M059J (cell line): ENCODE results near the gene DLGAP3. TPM values are rescaled to one million over a fixed set of nuclear protein-coding genes. Genes with fewer than 3 reads are reported as not detected.
A peak's percentile ranks its signal among the peaks of the same experiment; 100 is the strongest.
"Not testable (repeated sequence)": the region's sequence is repeated elsewhere in the genome, so short reads cannot be mapped to it uniquely, and the experiment has no call there.

Experiments used
- DNase-seq: peaks from one replicate; pipeline ENCODE4 v3.0.0-alpha.2; 2012; ENCODE audit warnings: low read depth
- total RNA-seq: library from RNA; depleted of rRNA; stranded (reverse); fragments of >200 nt; shearing (Covaris generic); gene quantifications from 2 replicates; pipeline ENCODE4 v1.2.3, GENCODE V29; 2014; rRNA removed

DLGAP3 gene
- 0.05 TPM in 1 of 2 replicates, not detected in the other for total RNA-seq

- DNase-seq, result peak; percentile 9
Measured at GRCh38 chr1:34929497-34929852, at the start of gene DLGAP3. Gene DLGAP3, minus strand, starts transcription at chr1:34929650. Its CDS starts 24,267 bp downstream, at chr1:34905383.

DNA sequence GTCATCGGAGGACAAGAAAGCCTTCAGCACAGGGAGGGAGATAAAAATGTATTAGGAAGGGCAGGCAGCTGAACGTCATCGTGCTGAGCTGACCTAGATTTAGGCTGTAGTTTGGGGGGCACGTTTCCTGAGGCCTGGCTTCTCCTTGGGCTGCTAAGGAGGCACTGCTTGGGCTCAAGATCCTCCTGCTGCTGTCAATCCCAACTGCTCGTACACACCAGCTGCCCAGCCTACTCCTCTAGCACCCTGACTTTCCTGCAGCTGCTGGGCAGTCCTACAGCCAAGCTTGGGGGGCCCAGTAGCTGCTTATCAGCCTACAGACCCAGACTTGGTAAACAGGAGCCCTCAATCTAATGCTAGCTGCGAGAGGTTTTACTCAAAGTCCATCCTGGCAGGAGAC lies 49.5 kb upstream of the DLGAP3 start:
- DNase-seq, result no peak

DNA sequence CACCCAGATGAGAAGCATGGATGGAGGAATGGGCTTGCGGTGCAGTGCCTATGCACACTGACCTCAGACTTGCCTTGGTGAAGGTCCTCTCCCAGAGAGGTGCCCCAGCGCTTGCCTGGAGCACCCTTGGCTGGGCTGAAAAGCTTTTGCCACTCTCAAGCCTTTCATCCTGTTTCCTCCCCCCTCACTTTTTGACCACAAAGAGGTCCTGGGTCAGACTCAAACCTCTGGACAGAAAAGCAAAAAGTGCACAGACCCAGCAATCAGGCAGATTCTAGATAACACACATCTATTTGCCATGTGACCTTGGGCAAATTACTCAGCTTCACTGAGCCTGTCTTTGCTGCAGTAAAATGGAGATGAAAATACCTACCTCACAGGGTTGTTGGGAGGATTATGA lies 48.4 kb upstream of the DLGAP3 start:
- peak; percentile 73 for DNase-seq

DNA sequence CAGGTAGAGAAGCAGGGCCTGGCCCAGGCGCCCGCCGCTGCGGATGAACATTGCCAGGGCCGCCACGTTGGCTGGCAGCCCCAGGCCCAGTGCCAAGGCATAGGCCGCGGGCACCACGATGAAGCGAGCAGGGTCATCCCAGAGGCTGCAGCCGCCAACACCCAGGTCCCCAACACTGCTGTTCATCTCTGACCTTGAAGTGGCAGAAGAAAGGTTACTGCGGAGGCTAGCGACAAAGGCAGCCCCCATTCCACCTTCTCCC lies 47.7 kb upstream of the DLGAP3 start:
- no peak for DNase-seq

DNA sequence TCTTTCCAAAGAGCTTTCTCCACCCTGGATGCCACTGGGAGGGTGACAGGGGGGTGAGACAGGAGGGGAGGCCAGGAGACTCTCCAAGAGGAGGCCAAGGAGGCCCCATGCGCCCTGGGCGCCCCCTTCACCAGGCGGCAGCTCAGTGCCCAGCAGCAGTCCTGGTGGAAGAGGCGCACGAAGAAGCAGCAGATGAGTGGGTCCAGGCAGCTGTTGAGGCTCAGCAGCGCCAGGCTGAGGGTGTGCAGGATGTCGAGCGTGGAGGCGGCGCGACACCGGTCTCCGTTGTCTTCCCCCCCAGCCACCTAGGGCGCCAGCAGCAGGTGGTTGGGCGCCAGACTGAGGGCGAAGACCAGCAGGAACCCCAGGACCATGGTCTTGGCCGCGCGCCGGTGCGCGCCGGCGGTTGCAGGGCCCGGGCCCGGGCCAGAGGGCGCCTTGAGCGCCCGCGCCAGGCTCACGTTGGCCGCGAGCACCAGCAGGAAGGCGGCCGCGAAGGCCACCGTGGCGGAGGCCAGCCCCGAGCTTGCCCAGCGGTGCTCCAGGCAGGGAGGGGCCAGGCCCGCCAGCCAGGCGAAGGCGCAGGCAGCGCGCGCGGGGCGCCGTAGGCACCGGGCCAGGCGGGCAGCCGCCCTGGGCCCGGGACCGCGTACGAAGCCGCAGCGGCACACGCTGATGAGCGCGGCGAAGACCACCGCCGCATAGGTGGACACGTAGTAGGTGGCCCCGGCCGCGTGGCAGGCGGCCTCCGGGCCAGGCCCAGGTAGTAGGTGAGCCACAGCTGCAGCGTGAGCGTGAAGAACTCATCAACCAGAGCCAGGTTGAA lies 47.1 kb upstream of the DLGAP3 start:
- DNase-seq, result no peak

DNA sequence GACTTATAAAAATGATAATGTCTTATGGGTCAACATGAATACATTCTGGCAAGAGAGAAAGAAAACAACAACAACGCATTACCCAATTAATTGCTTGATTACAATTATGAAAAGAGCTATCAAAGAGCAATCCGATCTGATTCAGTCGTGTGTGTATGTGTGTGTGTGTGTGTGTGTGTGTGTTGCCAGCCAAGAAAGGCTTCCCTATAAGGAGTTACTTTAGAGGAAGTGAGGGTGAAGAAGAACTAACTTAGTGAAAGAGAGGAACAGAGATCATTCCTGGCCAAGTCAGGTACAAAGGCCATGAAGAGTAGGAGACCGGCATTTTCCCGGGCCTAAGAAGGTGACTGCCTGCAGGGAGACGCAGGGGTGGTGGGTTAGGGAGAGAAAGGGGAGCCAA lies 46.3 kb upstream of the DLGAP3 start:
- no peak for DNase-seq

DNA sequence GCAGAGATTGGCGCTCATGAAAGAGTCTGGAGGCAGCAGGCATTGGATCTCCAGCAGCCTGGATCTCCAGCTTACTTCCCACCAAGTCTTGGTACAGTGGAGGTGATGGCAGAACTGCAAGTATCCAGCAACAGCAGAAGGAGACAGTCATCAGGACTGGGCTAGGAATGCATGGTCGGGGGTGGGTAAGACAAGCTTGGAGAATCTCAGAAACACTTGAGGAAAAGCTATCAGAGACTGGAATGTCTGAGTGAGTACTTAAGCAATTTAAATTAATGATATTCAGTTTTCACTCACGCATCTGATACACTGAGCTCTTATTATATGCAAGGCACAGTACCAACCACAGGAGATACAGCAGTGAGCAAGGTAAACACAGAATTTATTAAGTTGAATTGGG lies 45.9 kb upstream of the DLGAP3 start:
- DNase-seq, result no peak

GRCh38 chr1:34974626-34975025 lies 45.2 kb upstream of the DLGAP3 start:
- no peak for DNase-seq

DNA sequence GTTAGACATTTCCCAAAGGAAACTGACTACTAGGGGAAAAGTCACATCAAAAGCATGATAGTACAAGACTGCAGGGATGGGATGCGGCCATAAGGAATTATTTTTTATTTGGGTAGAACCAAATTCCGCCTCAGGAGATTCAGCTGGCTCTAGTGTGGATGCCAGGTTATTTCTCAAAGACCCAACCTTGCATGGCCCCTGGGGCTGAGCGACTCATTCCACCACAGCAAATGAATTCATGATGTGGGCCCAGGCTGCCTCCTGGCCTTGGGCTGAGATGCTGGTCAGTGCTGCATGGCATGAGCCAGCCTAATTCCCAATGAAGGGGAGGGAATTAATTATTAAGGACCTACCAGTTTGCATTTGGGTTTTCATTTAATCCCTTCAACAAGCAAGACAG lies 43.9 kb upstream of the DLGAP3 start:
- peak; percentile 63 for DNase-seq

DNA sequence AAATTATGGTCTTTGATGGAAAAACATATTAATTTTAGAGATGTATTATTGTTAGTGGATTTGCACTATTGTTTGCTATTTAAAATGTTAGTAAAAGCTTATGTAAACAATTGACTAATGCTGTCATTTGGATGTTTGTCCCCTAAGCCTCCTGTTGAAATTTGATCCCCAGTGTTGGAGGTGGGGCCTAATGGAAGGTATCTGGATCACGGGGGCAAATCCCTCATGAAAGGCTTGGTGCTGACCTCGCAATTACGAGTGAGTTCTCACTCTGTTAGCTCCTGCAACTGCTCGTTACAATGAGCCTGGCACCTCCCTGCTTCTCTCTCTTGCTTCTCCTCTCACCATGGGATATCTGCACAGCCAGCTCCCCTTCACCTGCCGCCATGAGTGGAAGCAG lies 41.4 kb upstream of the DLGAP3 start:
- DNase-seq, result peak; percentile 23

- DNase-seq, result no peak
Measured at GRCh38 chr1:34970220-34970735, 40.8 kb upstream of the DLGAP3 start.

DNA sequence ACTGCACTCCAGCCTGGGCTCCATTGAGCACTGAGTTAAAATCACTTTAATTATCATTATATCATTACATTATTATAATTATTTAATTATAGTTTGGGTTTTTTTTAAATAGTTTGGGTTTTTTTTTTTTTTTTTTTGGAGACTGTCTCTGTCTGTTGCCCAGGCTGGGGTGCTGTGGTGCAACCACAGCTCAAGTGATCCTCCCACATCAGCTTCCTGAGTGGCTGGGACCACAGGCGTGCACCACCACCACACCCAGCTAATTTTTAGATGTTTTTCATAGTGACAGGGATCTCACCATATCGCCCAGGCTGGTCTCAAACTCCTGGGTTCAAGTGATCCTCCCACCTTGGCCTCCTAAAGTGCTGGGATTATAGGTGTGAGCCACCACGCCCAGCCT lies 38.8 kb upstream of the DLGAP3 start:
- DNase-seq, result not testable (repeated sequence)

DNA sequence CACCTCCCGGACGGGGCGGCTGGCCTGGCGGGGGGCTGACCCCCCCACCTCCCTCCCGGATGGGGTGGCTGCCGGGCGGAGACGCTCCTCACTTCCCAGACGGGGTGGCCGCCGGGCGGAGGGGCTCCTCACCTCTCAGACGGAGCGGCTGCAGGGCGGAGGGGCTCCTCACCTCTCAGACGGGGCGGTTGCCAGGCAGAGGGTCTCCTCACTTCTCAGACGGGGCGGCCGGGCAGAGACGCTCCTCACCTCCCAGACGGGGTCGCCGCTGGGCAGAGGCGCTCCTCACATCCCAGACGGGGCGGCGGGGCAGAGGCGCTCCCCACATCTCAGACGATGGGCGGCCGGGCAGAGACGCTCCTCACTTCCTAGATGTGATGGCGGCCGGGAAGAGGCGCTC lies 38.2 kb upstream of the DLGAP3 start:
- not testable (repeated sequence) for DNase-seq

GRCh38 chr1:34965597-34965996 lies 36.1 kb upstream of the DLGAP3 start:
- no peak for DNase-seq

GRCh38 chr1:34950428-34950827 lies 21.0 kb upstream of the DLGAP3 start:
- no peak for DNase-seq

DNA sequence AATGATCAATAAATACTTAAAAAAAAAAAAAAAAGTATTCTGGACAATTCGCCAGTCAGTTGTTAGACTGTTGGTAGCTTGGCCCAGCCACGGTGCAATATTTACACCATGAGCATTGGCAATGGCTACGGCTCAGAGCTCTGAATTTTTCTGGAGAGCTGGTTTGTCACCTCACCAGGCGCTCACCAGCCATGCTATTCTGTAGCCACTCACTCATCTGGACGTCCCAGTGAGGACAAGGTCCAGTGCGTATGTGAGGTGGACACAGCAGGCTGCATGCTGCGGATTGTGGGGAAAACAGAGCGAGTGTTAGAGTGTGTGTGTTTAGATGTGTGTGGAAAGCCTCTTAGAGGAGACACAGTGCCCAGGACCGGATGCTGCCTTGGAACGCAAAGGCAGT lies 19.3 kb upstream of the DLGAP3 start:
- not testable (repeated sequence) for DNase-seq

GRCh38 chr1:34947641-34948314 lies 18.3 kb upstream of the DLGAP3 start:
- not testable (repeated sequence) for DNase-seq

GRCh38 chr1:34946211-34946610 lies 16.8 kb upstream of the DLGAP3 start:
- DNase-seq, result no peak

DNA sequence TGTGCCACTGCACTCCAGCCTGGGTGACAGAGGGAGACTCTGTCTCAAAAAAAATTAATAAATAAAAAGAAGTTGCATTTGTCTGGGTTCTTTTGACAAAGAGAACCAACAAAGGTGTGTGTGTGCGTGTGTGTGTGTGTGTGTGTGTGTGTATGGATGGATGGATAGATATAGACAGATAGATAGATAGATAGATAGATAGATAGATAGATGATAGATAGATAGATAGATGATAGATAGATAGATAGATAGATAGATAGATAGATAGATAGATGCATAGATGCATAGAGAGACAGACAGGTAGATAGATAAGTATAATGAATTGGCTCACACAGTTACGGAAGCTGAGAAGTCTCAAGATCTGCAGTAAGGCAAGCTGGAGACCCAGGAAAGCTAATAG lies 12.3 kb upstream of the DLGAP3 start:
- DNase-seq, result not testable (repeated sequence)

GRCh38 chr1:34930702-34931071 lies 1.2 kb upstream of the DLGAP3 start:
- no peak for DNase-seq

- no peak for DNase-seq
Measured at GRCh38 chr1:34929853-34930701, 627 bp upstream of the DLGAP3 start.

DNA sequence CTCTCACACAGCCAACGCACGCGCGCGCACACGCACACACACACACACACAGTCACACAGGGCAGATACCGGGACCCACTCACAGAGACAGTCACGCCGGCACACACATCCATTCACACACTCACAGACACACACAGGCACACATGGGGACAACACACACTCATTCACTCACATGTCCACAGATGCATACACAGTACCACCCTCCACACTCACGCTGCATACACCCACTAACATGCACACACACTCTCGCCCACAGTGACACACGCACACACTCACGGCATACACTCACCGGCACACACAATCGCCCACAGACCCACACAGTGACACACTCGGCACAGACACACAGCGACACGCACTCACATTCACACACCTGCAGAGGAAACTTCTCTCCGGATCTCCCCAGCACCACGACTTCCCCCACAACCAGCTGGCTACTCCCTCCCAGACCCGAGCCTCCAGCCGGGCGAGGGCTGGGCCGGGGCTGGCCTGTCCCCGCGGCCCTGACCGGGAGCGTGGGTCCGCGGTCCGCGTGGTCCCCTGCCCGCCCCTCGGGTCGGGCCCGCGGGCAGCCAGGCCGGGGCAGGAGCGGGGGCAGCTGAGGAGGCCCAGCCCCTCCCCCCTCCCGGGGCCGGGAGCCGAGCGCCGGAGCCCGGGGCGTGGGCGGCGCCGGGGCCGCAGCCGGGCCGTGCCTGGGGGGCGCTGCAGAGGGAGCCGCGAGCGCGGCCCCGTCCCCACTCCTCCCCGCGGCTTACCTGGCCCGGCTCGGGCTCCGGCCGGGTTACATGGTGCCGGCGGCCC lies 552 bp downstream of the DLGAP3 start:
- no peak for DNase-seq
